Activated CD4-positive, CD25-positive, alpha-beta regulatory T cell (primary cell): ENCODE data around the gene NCR2.
"Not testable (repeated sequence)": the region's sequence is repeated elsewhere in the genome, so short reads cannot be mapped to it uniquely, and the experiment has no call there.

ENCODE experiments used
- DNase-seq, 4 experiments: peaks; one replicate each; lab custom pipeline; 2025; lab: John Stamatoyannopoulos, UW

NCR2 gene, protein sequence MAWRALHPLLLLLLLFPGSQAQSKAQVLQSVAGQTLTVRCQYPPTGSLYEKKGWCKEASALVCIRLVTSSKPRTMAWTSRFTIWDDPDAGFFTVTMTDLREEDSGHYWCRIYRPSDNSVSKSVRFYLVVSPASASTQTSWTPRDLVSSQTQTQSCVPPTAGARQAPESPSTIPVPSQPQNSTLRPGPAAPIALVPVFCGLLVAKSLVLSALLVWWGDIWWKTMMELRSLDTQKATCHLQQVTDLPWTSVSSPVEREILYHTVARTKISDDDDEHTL

DNA sequence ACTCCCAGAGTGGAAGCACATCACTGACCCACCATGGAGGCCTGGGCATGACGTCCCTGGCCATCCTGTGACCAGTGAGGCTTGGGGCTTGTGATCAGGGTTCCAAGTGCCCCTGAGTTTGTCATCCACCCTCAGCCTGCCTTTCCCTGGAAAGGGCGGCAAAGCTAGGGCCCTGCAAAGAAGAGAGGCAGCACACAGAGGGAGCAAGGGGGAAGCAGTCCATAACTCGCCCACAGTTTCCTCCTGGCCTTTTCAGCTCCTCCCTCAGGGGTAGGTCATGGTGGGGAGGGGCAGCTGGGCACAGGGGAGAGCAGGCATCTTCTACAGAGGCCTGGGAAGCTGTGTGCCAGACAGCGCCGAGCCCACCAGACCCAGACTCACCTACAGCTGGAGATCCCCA, at the start of gene NCR2:
Gene NCR2 (plus strand): TSS at position 313 of the 400 bp plus-strand sequence. CDS start 269 bp downstream, outside the sequence.
- no peak for DNase-seq

DNA sequence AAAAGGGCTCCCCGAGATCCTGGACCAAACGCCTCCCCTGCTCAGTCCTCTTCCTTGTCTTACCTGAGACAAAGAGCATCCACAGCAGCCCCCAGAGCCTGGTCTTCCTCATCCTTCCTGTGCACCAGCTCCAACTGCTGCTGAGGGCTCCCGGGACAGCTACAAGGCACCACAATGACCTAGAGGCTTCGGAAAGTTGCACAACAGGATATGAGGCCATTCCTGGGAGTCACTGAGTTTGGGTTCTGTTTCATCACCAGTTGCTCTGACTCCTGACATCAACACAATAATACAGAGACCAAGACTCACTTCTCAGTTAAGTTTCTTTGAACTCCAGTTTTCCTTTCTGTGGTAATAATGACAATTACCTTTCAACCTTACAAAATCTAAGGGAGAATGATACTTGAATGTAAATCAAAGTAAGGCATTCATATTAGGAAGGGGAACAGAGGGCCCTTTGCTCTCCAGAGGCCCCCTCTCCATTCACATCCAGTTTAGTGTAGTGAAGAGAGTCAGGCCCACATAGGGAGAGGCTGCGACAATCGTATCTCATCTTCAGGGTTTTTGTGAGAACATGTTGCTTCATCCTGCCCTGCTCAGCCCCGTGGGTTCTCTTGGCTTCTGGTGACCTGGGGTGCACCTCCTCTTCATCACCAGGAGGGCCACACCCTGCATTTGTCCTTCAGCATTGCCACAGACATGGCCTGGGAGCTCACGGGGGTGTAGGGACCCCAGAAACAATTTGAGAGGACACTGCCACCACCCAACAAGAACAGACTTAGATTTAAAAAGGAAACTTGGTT, 48.7 kb upstream of the NCR2 start, which contains the start of gene TREM1:
Gene TREM1 (minus strand): TSS at position 139 of the 803 bp plus-strand sequence. CDS start 27 bp downstream, at position 112.
- DNase-seq: no peak

DNA sequence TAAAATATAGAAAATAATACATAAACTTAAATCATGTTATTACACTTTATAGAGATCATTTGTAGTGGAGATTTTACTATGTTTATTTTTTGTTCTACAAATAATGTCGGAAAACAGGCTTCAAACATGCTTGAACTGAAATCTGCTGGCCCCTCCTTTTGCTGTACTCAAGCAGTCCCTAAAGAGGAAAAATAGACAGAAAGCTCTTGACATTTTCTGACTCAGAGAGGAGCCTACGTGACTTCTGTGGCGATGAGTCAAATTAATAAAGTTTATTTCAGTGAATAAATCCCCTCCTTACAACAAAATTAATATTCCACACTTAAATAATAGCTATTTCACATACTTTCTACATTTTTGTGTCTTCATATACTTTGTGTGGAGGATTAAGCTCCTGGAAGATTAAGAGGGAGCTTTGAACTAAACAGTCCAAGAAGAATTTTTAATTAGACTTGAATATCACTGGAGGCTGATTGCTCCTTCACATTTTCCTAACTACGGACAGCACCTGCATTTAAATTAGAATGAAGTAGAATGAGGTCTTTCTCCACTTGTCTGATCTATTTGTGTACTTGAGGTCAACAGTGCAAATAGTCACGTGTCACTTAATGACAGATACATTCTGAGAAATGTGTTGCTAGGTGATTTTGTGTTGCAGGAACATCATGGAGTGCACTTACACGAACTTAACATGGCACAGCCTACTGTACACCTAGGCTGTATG, 47.2 kb upstream of the NCR2 start:
- no peak for DNase-seq

DNA sequence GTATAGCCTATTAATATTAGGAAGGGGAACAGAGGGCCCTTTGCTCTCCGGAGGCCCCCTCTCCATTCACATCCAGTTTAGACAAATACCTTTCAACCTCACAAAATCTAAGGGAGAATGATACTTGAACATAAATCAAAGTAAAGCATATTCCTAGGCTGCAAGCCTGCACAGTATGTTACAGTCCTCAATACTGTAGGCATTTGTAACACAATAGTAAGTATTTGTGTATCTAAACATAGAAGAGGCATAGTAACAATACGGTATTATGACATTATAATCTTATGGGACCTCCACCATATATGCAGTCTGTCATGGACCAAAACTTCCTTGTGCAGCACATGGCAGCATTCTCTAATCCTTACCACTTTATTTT, 46.7 kb upstream of the NCR2 start:
- DNase-seq: no peak

DNA sequence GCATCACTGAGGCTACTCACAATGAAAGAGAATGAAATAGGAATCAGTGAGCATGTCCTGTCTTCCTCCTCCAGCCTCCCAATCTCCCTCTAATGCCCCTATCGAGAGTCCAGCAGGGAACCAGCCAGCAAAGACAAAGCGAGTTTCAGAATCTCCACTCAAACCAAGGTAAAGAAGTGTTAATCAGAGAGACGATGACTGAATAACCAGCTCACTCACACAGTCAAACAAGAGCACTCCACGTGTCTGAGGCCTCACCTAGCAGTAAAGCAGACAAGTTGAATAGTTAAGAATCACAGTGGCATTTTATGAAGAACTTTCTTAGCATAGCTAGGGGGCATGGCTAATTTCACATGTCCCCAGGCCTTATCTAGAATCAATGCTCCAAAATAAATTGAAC, 45.6 kb upstream of the NCR2 start:
- DNase-seq: no peak

DNA sequence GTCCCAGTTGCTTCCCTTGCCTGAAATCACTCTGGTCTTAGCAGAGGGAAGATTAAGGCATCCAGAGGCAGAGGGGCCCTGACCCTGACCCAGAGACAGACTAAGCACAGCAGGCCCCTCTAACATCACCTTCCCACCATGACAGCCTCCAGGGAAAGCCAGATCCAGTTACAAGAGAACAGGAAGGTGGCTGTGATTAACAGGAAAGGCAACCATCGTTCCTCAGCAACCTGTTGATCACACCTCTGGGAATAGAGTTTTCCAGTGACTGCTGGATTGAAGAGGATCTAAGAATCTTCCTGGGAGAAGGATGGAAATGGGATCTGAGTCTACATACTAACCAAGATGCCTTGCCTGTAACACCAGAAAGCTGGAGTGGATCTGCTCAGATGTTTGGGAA, 43.7 kb upstream of the NCR2 start:
- no peak for DNase-seq

DNA sequence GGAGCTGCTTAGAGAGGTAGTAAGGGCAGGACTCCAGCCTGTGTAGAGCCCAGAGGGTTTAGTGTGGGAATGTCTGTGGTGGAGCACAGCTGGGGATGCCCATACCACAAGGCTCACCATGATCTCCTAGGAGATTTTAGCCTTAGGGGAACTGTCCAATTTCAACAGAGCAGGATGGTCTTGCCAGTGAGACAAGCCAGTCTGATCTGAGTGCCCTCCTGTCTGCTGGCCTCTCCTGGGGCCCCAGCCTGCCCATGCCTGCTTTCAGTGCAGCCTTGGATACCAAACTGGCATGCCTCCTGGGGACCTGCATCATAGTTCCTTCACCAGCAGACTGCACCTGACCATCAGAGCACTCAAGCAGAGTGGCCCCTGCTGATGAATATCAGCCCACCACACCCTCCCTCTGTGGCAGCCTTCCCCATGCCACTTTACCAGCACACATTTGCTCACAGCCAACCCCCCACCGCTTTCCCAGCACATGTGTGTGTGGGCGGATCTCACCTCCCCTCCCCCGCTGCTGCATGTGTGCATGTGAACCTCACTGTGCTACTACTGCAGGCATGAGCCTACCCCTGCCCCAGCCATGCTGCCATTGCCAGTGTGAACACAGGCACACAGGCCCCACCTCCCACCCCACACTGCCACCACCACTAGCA, 41.1 kb upstream of the NCR2 start:
- no peak for DNase-seq

DNA sequence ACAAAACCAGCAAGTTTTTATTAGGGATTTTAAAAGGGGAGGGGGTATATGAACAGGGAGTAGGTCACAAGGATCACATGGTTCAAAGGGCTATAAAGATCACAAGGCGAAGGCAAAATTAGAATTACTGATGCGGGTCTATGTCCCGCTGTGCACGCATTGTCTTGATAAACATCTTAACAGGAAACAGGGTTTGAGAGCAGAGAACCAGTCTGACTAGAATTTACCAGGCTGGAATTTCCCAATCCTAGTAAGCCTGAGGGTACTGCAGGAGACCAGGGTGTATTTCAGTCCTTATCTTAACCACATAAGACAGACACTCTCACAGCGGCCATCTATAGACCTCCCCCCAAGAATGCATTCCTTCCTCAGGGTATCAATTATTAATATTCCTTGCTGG, 38.2 kb upstream of the NCR2 start:
- DNase-seq: not testable (repeated sequence)

DNA sequence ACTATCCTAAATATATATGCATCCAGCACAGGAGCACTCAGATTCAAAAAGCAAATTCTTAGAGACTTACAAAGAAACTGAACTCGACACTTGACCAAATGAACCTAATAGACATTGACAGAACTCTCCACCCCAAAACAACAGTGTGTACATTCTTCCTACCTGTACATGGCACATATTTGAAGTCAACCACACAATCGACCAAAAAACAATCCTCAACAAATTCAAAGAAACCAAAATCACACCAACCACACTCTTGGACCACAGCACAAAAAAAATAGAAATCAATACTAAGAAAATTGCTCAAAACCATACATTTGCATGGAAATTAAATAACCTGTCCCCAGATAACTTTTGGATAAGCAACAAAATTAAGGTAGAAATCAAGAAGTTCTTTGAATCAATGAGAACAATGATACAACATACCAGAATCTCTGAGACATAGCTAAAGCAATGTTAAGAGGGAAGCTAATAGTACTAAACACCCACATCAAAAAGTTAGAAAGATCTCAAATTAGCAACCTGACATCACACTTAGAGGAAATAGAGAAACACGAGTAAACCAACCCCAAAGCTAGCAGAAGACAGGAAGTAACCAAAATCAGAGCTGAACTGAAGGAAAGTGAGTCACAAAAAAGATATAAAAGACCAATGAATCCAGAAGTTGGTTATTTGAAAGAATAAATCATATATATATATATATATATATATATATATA, 36.5 kb upstream of the NCR2 start:
- DNase-seq: no peak

DNA sequence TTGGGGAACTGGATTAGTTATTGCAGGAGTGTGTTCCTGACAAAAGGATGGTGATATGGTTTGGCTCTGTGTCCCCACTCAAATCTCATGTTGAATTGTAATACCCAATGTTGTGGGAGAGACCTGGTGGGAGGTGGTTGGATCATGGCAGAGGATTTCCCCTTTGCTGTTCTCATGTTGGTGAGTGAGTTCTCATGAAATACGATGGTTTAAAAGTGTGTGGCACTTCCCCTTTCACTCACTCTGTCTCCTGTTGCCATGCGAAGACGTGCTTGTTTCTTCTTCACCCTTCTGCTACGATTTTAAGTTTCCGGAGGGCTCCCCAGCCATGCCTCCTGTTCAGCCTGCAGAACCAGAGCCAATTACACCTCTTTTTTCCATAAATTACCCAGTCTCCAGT, 32.8 kb upstream of the NCR2 start:
- no peak for DNase-seq

DNA sequence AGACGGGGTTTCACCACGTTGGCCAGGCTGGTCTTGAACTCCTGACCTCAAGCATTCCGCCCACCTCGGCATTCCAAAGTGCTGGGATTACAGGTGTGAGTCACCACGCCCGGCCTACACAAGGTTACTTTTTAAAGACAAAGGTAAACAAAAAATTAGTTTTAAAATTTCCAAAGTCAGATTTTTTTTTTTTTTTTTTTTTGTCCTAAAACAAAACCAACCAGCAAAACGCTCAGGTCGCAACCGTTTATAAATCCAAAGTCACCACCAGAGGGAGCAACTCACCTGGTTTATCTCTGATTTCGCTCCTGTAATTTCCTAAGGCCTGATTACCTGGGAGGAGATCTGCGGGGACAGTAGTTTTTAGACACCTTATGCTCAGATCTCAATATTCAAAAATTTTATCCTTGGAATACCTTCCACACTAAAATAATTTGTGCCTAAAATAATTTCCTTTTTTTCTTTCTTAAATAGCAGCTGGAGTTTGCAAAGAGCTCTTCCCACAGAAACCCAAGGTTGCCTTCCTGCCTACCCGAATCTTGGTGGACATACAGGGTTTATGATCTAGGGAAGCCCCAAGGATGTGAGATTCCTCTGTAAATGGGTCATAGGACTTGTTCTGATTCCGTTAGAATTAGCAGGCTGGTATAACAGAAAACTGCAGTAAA, 29.1 kb upstream of the NCR2 start:
- peak in 2 of 4 experiments; percentile 7 to 16 for DNase-seq

DNA sequence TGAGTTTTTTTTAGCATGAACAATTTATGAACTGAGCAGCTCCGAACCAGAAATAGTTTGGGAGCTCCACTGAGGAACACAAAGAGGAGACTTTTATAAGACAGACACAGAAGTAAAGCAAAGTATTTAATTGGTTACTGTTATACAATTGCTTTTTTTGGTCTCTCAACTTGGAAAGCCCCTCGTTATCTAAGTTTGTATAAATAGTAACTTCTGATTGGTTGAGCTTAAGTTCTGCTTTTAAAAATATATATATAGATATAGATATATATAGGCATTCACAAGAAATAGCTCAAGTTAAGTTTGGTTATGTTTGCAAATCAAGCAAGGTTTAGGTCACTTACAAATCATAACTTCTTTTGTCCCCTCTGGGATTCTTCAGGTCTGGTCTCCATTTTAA, 20.2 kb upstream of the NCR2 start:
- DNase-seq: no peak

DNA sequence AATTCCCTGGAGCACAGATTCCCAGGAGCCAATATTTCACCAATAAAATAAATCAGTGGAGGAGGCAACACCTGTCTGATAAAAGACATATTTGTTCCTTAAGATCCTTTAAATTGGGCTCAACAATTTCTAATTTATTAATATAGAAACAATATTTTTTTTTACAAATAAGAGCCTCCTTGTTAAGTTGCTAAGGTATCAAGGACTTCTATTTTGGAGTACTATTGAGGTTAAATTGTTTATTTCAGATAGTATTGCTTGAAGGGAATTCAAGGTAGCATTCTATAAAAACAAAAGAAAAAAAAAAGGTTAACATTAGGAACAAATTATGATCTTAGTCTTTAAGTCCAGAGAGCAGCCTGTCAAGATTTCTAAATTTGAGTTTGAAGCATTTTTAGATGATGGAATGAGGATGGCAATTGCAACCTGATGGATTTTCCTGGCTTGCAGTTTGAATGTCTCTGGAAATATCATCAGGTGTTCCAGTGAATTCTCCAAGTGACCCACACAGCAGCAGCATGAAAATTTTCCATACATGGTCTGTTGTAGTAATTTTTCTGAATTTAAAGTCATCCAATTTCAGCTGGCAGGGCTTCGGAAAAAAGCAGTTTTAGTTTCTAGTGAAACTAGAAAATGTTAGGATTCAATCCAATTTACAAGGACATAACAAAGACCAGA, 19.3 kb upstream of the NCR2 start:
- DNase-seq: no peak

DNA sequence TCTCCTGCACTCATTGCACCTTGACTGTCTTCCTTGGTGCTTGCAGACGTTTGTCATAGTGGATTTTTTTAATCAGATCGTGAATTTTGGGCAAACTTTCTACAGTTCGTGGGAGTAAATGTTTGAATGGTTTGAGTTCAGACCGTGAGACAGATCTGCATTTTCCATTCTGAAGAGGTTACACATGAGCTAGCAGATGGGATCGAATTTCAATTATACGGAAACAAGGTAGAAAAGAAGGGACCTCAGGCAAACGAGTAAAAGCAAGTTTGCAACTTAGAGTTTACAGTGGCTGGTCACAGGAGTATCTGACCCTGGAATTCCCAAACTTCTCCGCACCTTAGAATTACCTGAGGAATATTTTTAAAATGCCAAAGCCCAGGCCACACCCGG, 17.2 kb upstream of the NCR2 start:
- DNase-seq: no peak

DNA sequence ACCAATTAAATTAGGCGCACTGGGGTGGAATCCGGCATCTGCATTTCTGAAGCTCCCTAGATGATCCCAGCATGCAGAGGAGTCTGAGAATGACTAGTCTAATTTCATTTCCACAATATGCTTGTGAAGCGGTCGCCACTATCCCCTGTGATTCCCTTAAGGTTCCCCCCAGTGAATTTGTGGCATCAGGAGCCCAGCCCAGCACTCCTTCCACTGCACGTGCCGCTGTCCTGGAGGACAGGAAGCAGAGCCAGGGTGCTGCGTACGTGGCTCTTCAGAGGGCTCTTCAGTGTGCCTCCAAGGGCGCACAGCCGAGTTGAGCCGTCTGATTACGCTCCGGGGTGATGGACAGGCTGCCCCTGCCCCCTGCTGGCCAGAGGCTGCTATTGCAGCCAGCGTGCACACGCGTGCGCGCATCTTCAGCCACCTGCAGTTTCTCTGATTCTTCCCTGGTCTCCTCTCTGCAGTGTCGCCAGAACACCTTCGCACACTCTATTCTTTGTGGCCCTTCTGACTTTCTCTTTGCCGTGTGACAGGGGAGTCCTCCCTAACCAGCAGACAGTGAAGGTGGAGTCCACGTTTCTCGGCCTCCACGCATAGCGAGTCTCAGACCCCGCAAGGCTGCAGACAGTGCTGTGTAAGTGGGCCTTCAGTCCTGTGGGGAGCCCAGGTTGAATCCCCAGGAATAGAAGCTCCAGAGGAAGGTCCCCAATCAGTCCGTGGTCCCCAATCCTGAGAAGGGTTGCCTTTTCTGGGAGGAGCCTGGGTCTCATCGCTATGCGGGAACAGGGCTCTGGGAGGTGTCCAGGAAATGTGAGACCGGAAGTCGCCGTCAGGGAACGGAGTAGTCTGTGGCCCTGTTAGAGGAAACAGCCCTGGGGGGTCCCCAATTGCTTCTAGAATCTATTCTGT, 16.5 kb upstream of the NCR2 start:
- DNase-seq: peak; percentile 61 to 68 (median 64)

DNA sequence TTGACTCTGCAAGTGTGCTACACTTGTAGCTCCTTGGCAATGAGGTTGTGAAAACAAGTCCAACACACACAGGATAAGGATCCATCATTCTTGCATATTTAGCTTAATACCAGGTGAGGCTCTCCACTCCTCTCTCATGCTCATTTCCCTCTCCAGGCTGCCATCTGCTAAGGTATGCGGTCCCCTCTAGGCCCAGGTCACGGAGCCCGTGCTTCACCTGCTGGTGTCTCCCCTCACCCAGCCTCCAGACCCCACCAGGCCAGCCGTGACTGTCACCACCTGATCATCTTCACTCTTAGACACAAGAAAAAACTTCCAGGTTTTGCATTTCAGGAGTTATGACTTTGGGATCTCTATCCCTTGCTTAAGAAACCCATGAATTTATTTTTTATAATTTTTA, 14.2 kb upstream of the NCR2 start:
- no peak for DNase-seq

DNA sequence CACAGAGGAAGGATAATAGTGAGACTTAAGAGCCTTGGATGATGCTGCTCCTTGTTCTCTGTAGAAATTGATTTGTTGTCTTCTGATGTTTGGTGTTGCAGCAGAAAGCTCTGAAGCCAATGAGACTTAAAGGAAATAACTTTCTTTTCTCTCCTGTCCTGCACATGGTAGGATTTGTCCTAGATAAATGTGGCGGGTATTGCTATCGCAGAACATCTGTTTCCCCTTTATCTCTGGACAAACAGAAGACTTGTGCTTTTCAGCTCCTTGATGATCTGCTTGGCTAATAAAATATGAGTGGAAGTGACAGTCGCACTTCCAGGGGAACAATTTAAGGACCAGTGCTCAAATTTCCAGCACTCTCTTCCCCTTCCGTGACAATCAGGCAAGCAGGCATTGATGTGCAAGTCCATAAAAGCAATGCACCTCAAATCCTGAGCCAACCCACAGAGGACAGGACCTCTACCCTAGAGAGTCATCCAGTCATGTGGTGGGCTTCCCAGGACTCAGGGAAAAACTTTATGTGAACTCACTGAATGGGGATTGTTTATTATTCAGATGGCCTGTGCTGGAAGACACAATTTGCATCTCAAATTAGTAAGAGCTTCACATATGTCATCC, 9.9 kb upstream of the NCR2 start:
- DNase-seq: no peak

DNA sequence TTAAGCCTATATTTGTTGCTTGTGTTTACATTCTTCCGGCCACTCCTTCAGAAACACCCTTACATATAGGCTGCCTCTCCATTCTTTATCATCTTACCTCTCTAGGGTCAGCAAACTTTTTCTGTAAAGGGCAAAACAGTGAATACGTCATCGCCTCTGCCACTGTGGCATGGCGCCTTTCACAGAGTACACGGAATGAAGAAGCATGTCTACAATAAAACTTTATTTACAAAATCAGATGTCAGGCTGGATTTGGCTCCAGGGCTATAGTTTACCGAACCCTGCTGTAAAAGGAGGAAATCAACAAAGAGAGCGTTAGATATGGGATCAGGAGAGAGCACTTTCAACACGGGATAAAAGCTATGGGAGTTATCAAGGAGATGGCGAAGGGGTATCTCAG, 9.3 kb upstream of the NCR2 start:
- no peak for DNase-seq

DNA sequence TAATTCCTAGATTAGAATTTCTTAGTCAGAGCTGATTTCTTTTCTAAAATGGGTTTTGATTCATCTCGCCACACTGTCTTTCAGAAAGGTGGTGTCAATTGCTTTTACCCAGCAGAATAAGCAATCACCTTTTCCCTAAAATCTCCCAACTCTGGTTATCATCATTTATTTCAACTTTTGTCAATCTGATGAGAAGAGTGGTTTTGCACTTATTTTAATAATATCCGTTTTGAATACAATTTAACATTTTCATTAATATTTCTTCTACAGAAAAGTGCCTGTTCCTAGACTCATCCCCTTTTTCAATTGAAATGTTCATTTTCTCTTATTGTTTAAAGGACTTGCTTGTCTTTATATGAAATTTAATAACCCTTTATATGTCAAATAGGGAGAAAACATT, 8.2 kb upstream of the NCR2 start:
- DNase-seq: no peak
